Stimulated activated memory B cell treated with anti-CD40 and anti-IgM and Interleukin-4, amounts not matched to agents 10 μg/mL and 1 μg/mL and 100 μg/mL, for 72 hours (primary cell): ENCODE data around the gene IPCEF1.

Experiments used
- ATAC-seq: fragments of 150-1000 bp; cut with Tn5 transposase; 2 replicates; pipeline ENCODE4 v1.10.0; 2021
- H3K27ac Mint-ChIP-seq: one replicate; pipeline ENCODE4 v1.8.0; 2022; ENCODE audit warnings: mild to moderate bottlenecking, mixed read lengths
- H3K27me3 Mint-ChIP-seq: one replicate; pipeline ENCODE4 v1.8.0; 2022; ENCODE audit warnings: mixed read lengths
- H3K36me3 Mint-ChIP-seq: one replicate; pipeline ENCODE4 v1.8.0; 2022; ENCODE audit warnings: mixed read lengths
- H3K4me1 Mint-ChIP-seq: one replicate; pipeline ENCODE4 v1.8.0; 2022; ENCODE audit warnings: mixed read lengths
- H3K4me3 Mint-ChIP-seq: one replicate; pipeline ENCODE4 v1.8.0; 2022; ENCODE audit warnings: mild to moderate bottlenecking, moderate library complexity, mixed read lengths
- H3K9me3 Mint-ChIP-seq: one replicate; pipeline ENCODE4 v1.8.0; 2022; ENCODE audit warnings: mixed read lengths

IPCEF1 gene

DNA sequence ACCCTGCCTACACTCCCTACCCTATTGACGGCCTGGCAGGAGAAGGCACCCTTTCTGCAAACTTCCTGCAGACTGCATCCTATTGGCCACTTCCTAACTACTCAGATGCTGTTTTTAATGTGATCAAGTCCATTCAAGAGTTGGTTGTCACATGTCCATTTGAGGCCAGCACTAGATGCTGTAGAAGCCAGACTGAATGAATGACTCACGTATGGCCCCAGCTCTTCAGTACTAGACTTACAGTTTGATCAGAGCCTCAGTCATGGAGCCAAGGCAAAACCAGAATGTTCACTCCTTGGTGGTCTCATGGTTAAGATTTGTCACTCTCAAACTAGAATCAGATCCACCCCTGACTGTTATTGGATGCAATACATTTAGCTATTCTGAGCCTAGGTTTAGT is 215.9 kb downstream of the IPCEF1 start:
- H3K9me3 Mint-ChIP-seq = no peaks in the 10 kb centered on the region
- ATAC-seq = no peak

DNA sequence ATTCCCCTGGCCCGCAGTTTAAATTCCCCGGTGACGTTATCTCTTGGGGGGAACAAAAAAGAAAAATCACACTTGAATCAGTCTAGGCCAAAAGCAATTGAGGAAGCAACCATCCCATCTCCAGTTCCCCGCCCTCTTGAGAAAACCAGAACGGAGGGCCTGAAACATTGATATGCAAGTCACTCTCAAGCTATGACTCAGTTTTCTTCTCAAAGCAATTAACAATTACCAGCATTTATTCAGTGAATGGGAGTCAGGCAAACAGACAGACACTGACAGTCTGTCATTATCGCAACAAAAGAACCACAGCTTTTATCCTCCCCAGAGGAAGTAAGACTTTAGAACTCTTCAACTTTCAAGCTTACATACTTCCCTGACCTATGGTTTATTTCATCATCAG is 216.7 kb downstream of the IPCEF1 start:
- H3K27me3 Mint-ChIP-seq = peaks cover 7% of the 10 kb centered on the region
- ATAC-seq = no peak
- H3K9me3 Mint-ChIP-seq = no peaks in the 10 kb centered on the region
- no peak overlapping the region for H3K27ac Mint-ChIP-seq
- no peak overlapping the region for H3K4me3 Mint-ChIP-seq
- H3K36me3 Mint-ChIP-seq = no peaks in the 10 kb centered on the region
- no peaks in the 10 kb centered on the region for H3K4me1 Mint-ChIP-seq

More for the DNA sequence above, 215.9 kb downstream of the IPCEF1 start:
- Mint-ChIP-seq H3K36me3 (no peaks in the 10 kb centered on the region), H3K4me3 (no peak overlapping the region), H3K4me1 (no peaks in the 10 kb centered on the region), H3K27me3 (peaks cover 7% of the 10 kb centered on the region), H3K27ac (no peak overlapping the region)

DNA sequence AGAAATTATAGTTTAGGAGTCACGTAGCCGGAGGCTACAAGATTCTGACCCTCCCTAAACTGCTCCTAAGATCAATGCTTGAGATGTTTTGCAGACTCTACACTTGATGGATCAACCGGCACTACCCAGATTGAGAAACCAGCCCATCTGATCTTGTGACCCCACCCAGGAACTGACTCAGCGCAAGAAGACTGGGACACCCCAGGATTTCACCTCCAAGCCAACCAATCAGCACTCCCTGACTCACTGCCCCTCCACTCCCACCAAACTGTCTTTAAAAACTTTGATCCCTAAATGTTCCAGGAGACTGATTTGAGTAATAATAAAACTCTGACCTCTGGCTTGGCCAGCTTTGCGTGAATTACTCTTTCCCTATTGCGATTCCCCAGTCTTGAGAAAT is 217.8 kb downstream of the IPCEF1 start:
- H3K36me3 Mint-ChIP-seq = no peaks in the 10 kb centered on the region

DNA sequence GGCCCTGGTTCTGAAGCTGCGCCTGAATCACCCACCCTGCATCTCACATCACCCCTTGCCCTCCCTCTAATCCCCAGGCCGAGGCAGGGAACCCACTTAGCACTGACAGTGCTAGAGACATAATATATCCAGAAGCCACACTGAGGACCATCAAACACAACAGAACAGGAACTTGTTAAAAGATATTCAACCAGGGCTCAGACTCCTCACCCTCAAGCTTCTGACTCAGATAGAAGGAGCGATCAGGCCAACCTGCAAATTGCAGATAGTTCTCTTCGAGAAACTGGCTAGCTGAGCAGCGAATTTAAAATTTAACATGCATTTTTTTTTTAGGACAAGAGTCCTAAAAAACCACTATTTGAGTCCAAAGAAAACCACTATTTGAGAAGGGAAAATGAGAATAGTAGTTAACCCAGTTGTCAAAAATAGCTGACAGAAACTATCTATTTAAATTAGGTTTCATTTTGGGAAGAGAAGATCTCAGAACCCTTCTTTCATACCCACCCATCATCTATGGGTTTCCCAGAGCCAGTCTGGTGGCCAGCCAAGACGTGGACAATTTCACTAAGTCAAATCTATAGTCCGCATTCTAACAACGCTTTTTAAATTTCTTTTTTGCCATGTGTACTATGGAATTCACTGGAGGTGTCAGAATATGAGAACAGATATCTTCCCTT is 222.0 kb downstream of the IPCEF1 start:
- ATAC-seq = no peak
- no peaks in the 10 kb centered on the region for H3K36me3 Mint-ChIP-seq
- no peaks in the 10 kb centered on the region for H3K27me3 Mint-ChIP-seq
- H3K9me3 Mint-ChIP-seq = no peaks in the 10 kb centered on the region
- no peaks in the 10 kb centered on the region for H3K4me1 Mint-ChIP-seq
- no peak overlapping the region for H3K4me3 Mint-ChIP-seq
- H3K27ac Mint-ChIP-seq = no peak overlapping the region

More for the DNA sequence above, 217.8 kb downstream of the IPCEF1 start:
- Mint-ChIP-seq H3K27me3 (peaks cover 4% of the 10 kb centered on the region), H3K4me1 (no peaks in the 10 kb centered on the region), H3K9me3 (no peaks in the 10 kb centered on the region), H3K4me3 (no peak overlapping the region), H3K27ac (no peak overlapping the region)
- no peak for ATAC-seq

GRCh38 chr6:154127657-154128056 is 228.9 kb downstream of the IPCEF1 start:
- Mint-ChIP-seq H3K27me3 (no peaks in the 10 kb centered on the region), H3K4me3 (no peak overlapping the region), H3K4me1 (no peaks in the 10 kb centered on the region), H3K36me3 (no peaks in the 10 kb centered on the region), H3K27ac (no peak overlapping the region), H3K9me3 (peaks cover 2% of the 10 kb centered on the region)
- no peak for ATAC-seq

DNA sequence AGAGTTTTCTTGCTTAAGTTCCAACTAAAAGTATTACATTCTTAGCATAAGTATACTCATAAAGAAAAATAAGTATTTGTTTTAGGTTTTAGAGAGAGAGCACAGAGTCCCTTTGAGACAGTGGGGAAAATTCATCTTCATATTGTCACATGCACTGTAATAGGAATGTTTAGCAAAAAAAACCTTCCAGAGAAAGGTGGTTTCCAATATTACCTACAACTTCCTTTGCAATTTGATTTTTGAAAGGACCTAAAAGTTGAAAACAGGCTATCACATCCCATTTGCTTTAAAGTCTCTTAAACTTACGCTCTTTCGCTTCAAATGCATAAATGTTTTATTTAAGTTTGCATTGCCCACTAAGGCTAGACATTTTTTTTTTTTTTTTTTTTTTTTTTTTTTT is 231.2 kb downstream of the IPCEF1 start:
- no peak overlapping the region for H3K27ac Mint-ChIP-seq
- no peak for ATAC-seq
- no peaks in the 10 kb centered on the region for H3K27me3 Mint-ChIP-seq
- no peaks in the 10 kb centered on the region for H3K4me1 Mint-ChIP-seq
- H3K4me3 Mint-ChIP-seq = no peak overlapping the region
- no peaks in the 10 kb centered on the region for H3K36me3 Mint-ChIP-seq
- H3K9me3 Mint-ChIP-seq = peaks cover 2% of the 10 kb centered on the region

DNA sequence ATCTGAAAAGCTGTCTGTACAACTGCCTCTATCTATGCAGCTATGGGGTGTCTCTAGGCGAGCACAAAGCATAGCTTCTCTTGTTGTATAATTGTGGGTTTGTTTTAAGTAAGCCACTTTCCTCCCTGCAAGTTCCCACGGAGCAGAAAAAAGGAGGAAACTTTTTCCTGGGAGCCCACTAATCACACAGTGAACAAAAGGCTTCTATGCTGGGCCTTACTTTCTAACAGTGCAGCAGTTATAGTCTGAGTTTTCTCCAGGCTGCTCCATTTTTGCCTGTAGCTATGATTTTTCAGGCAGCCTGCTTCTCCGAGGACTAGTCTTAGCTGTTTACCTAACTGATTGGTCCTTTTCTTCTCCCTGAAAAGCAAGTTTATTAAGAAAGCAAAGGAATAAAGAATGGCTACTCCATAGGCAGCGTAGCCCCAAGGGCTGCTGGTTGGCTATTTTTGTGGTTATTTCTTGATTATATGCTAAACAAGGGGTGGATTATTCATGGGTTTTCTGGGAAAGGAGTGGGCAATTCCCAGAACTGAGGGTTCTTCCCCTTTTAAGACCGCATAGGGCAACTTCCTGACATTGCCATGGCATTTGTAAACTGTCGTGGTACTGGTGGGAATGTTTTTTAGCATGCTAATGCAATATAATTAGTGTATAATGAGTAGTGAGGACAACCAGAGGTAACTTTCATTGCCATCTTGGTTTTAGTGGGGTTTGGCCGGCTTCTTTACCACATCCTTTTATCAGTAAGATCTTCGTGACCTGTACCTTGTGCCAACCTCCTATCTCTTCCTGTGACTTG is 233.2 kb downstream of the IPCEF1 start:
- Mint-ChIP-seq H3K27me3 (no peaks in the 10 kb centered on the region), H3K4me1 (no peaks in the 10 kb centered on the region), H3K27ac (no peak overlapping the region), H3K9me3 (peaks cover 2% of the 10 kb centered on the region), H3K36me3 (no peaks in the 10 kb centered on the region), H3K4me3 (no peak overlapping the region)
- ATAC-seq = no peak

DNA sequence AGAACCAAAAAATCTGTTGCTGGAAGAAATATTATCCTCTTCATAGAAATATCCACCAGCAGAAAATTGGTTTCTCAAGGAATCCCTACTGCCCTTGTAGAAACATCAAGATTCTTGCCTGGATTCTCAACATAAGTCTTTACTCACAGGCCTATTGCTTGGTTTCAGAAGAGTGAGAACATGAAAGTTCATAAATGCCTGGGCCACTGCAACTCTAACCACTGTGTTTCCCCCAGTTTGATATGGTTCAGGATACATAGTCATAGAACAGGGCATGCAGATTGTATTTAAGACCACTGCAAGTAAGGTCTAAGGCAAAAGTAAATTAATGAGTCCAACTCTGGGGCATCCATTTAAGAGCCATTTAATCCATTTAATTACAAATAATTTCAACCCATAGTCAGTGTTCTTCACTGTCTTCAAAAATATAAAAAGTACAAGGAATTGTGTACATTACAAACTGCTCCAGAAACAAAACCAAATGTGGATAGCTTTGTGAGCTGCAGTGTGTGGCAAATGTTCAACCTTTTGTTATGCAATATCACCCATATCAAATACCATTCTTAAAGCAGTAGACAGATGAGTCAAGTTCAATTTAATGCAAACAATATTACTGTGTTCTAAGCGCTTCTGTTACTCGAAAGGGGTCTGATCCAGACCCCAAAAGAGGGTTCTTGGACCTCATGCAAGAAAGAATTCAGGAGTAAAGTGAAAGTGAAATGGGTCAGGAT is 234.2 kb downstream of the IPCEF1 start:
- H3K4me3 Mint-ChIP-seq = no peak overlapping the region
- H3K27ac Mint-ChIP-seq = no peak overlapping the region
- H3K9me3 Mint-ChIP-seq = peaks cover 2% of the 10 kb centered on the region
- no peaks in the 10 kb centered on the region for H3K36me3 Mint-ChIP-seq
- ATAC-seq = no peak
- H3K4me1 Mint-ChIP-seq = no peaks in the 10 kb centered on the region
- H3K27me3 Mint-ChIP-seq = no peaks in the 10 kb centered on the region

- no peaks in the 10 kb centered on the region for H3K4me1 Mint-ChIP-seq
- no peaks in the 10 kb centered on the region for H3K36me3 Mint-ChIP-seq
- no peak overlapping the region for H3K4me3 Mint-ChIP-seq
- H3K9me3 Mint-ChIP-seq = no peaks in the 10 kb centered on the region
- no peaks in the 10 kb centered on the region for H3K27me3 Mint-ChIP-seq
- H3K27ac Mint-ChIP-seq = no peak overlapping the region
- ATAC-seq = no peak
These were observed 239.1 kb downstream of the IPCEF1 start for GRCh38 chr6:154117485-154117884.

DNA sequence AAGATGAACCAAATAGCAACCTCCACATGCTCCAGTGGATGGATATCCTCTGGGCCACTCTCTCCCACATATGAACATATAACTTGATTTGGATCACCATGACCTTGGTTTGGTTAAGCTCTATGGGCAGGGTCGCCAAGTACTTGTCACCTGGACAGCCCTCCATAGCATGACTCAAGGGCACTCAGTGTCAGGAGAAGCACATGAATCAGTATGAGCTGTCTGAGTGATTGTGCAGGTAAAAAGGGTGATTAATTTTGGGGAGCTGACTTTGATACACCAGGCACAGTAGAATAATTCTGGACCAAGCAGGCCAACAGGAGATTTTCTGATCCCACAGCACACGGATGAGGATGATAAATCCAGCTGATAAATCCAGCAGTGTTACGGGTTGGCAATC is 243.2 kb downstream of the IPCEF1 start:
- no peaks in the 10 kb centered on the region for H3K36me3 Mint-ChIP-seq

GRCh38 chr6:154112181-154112809 is 244.3 kb downstream of the IPCEF1 start:
- no peaks in the 10 kb centered on the region for H3K9me3 Mint-ChIP-seq
- no peaks in the 10 kb centered on the region for H3K36me3 Mint-ChIP-seq
- H3K4me1 Mint-ChIP-seq = no peaks in the 10 kb centered on the region
- no peak for ATAC-seq
- H3K4me3 Mint-ChIP-seq = no peak overlapping the region
- peaks cover 8% of the 10 kb centered on the region for H3K27me3 Mint-ChIP-seq
- H3K27ac Mint-ChIP-seq = no peak overlapping the region

More for the DNA sequence above, 243.2 kb downstream of the IPCEF1 start:
- Mint-ChIP-seq H3K9me3 (no peaks in the 10 kb centered on the region), H3K27me3 (peaks cover 1% of the 10 kb centered on the region), H3K4me1 (no peaks in the 10 kb centered on the region), H3K27ac (no peak overlapping the region), H3K4me3 (no peak overlapping the region)
- ATAC-seq = no peak

GRCh38 chr6:154111025-154111424 is 245.6 kb downstream of the IPCEF1 start:
- H3K27ac Mint-ChIP-seq = no peak overlapping the region
- H3K4me1 Mint-ChIP-seq = no peaks in the 10 kb centered on the region
- no peak overlapping the region for H3K4me3 Mint-ChIP-seq

GRCh38 chr6:154106251-154106650 is 250.4 kb downstream of the IPCEF1 start:
- no peaks in the 10 kb centered on the region for H3K4me1 Mint-ChIP-seq
- H3K36me3 Mint-ChIP-seq = no peaks in the 10 kb centered on the region
- ATAC-seq = no peak
- no peak overlapping the region for H3K4me3 Mint-ChIP-seq
- H3K9me3 Mint-ChIP-seq = peaks cover 4% of the 10 kb centered on the region
- peaks cover 8% of the 10 kb centered on the region for H3K27me3 Mint-ChIP-seq
- H3K27ac Mint-ChIP-seq = no peak overlapping the region

More at GRCh38 chr6:154111025-154111424, 245.6 kb downstream of the IPCEF1 start:
- Mint-ChIP-seq H3K27me3 (peaks cover 8% of the 10 kb centered on the region), H3K9me3 (peaks cover 4% of the 10 kb centered on the region), H3K36me3 (no peaks in the 10 kb centered on the region)
- ATAC-seq = no peak
